GM10248 (cell line): ENCODE measurements around the gene PAPPA2.

Experiments
- CTCF ChIA-PET: fragments of 300-600 bp; sonication (Branson Sonifier 250); formaldehyde crosslinking; extraction: SDS; loops from one replicate; lab custom pipeline; 2021; ENCODE audit warnings: antibody characterized with exemption; lab: Yijun Ruan, JAX
- POLR2A ChIA-PET: fragments of 350-650 bp; sonication (Branson Sonifier 250); formaldehyde crosslinking; extraction: SDS; loops from one replicate; lab custom pipeline; 2020; ENCODE audit warnings: antibody characterized with exemption; lab: Yijun Ruan, JAX
- DNase-seq: peaks from one replicate; pipeline ENCODE4 v3.0.0; 2012; ENCODE audit errors: extremely low spot score
- TF ChIP-seq, protein P1 (sequence below): IDR thresholded peaks from 2 replicates; pipeline ENCODE4 v1.5.1; 2012; ENCODE audit warnings: mild to moderate bottlenecking, low read depth; ENCODE audit errors: extremely low read depth, missing control alignments, control extremely low read depth

PAPPA2 gene

DNA sequence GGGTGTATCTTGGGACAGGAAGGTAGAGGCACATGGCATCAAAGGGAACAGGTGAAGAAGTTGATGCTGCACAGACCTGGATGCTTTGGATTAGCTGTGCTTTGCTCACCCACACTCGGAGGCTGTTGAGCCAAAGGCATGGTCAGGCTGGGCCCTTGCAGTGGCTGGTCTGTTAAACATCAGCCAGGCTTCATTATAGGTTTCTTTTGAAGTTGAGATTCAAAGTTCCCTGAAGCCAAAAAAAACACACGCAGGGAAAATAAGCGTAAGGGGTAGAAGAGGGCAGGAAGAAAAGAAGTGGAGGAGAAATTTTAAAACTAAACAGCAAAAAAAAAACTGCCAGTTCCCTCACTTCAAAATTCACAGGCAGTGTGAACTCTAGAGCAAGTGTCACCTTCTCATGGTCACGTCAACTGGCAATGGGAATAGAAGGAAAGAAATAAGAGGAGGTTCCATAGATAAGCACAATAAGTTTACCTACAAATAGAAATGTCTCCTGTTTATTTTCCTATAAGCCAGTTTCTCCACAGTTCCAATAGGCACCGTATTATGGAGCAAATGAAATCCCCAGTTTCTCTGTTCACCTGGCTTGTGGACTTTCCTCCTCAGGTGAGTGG lies 139.5 kb downstream of the PAPPA2 start:
- no peak for DNase-seq
- CTCF ChIA-PET = no interaction called here
- TF ChIP-seq, protein P1, sequence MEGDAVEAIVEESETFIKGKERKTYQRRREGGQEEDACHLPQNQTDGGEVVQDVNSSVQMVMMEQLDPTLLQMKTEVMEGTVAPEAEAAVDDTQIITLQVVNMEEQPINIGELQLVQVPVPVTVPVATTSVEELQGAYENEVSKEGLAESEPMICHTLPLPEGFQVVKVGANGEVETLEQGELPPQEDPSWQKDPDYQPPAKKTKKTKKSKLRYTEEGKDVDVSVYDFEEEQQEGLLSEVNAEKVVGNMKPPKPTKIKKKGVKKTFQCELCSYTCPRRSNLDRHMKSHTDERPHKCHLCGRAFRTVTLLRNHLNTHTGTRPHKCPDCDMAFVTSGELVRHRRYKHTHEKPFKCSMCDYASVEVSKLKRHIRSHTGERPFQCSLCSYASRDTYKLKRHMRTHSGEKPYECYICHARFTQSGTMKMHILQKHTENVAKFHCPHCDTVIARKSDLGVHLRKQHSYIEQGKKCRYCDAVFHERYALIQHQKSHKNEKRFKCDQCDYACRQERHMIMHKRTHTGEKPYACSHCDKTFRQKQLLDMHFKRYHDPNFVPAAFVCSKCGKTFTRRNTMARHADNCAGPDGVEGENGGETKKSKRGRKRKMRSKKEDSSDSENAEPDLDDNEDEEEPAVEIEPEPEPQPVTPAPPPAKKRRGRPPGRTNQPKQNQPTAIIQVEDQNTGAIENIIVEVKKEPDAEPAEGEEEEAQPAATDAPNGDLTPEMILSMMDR = no peak
- POLR2A ChIA-PET = no interaction called here

DNA sequence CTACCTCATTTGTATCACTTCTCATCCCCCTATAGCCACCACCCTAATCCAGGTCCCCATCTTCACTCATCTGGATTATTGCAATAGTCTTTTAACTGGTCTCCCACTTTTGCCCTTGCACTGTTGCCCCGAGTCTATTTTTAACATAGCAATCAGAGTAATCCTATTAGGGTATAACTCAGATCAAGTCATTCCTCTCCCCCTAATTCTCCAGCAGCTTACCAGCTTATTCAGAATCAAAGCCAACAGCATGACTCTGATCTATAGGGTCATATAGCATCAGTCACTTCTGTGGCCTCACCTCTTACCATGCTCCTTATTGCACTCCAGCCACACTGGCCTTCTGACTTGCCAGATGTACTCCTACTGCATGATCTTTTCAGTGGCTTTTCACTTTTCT lies 140.7 kb downstream of the PAPPA2 start:
- POLR2A ChIA-PET = no interaction called here
- TF ChIP-seq, protein P1 = no peak
- CTCF ChIA-PET = no interaction called here
- DNase-seq = no peak

DNA sequence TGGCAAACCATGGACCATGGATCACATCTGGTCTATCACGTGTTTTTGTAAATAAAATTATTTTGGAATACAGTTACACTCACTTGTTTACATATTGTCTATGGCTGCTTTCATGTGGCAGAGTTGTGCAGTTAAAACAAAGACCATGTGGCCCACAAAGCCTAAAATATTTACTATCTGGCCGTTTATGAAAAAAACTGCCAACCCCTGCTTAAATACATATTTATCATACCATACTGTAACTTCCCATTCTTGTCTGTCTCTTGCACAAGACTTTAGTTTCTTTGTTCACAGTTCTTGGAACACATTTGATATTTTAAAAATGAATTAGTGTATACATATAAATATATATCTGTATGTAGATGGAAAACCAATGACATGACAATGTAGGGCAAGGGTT lies 141.5 kb downstream of the PAPPA2 start:
- CTCF ChIA-PET = no interaction called here
- POLR2A ChIA-PET = no interaction called here
- TF ChIP-seq, protein P1 = no peak
- DNase-seq = no peak

DNA sequence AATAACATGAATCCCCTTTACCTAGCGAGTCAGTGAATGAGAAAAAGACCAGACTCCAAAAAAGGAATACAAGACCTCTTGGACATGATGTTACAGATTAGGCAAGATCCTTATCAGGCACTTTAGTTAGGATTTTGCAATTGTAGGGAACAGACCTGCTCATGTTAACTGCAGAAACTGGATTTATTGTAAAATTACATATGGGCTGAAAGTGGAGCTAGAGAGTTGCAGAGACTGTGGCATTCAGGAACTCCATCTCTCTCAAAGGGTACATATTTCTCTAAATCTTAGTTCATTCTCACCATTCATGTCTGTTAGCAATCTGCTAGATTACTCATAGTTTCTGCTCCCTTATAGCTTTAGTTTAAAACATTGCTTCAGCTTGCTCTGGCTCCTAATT lies 142.2 kb downstream of the PAPPA2 start:
- ChIA-PET POLR2A (no interaction called here), CTCF (no interaction called here)
- no peak for DNase-seq
- TF ChIP-seq, protein P1 = no peak

DNA sequence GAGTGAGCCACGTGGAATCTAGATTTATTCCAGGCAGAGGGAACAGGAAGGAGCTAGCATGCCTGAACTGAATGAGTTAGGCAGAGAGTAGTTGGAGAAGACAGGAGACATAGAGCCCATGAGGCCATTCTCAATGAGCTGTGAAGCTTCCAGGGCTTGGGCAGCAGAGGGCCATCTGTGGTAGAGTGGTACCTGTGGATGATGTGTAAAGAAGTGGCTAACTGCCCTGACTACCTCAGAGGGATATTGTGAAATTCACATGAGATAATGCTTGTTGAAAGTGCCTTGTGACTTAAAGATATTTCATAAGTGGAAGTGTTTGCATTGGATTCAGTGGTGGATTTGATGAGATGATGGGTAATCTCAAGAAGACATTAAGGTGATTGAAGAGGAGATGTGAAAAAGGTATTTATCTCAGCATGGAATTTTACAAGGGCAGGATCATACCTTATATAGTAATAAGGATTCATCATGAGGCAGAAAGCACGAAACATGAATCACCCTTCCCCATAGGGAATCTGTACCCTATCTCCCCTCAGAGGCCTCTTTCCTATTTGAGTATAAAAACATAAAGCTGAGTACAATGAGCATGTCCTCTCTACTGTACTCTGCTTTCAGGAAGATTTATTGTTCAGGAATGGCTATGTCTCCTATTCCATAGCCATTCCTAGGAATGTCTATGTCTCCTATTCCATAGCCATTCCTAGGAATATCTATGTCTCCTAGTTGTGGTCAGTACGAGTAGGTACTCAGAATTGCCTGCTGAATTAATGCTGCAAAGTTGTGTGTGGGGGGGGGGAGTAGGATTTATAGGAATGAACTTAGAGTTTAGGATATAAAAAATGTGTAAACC lies 146.8 kb downstream of the PAPPA2 start:
- ChIA-PET CTCF (no interaction called here), POLR2A (no interaction called here)
- no peak for DNase-seq
- TF ChIP-seq, protein P1 = no peak

DNA sequence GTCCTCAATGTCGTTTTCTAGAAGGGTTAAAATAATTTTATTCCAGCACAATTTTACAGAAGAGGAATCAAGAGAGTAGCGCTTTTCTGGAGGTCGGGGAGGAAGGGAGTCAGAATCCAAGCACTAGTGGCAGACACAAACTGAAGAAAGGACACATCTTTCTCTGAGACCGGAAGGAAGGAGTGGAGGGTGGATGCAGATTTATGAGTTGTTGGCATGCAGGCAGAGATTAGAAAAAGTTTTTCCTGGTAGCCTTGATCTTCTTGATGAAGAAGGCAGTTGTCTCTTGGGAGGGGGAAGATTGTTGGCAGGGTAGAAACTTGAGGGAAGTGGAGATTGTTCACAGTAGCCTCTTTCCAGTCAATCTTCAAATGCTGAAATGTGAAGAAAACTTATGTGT lies 149.8 kb downstream of the PAPPA2 start:
- ChIA-PET CTCF (no interaction called here), POLR2A (no interaction called here)
- TF ChIP-seq, protein P1 = no peak
- no peak for DNase-seq
